ENCODE results near the gene PSEN1. TPM values are rescaled to one million over a fixed set of nuclear protein-coding genes. Genes with fewer than 3 reads are reported as not detected.

The PSEN1 gene
- total RNA-seq, 2 donors from 2014 or later, result 76.4 to 103 TPM

DNA sequence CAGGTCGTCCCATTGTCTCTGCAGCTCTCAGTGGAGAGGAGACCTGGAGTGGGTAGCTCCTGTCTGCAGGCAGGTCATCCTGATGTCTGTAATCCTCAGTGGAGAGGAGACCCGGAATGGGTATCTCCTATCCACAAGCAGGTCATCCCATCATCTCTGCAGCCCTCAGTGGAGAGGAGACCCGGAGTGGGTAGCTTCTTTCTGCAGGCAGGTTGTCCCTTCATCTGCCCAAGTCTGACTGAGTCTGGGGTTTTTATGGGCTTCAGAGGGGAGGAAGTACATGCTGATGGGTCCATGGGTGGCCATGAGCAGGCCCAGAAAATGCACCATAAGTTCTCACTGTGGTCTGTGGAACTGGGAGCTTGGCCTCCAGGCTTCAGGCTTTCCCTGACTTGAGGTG lies 72.1 kb downstream of the PSEN1 start:
- intact Hi-C loops (cut with DNase I), result no loop called here
- TF ChIP-seq, protein P1, sequence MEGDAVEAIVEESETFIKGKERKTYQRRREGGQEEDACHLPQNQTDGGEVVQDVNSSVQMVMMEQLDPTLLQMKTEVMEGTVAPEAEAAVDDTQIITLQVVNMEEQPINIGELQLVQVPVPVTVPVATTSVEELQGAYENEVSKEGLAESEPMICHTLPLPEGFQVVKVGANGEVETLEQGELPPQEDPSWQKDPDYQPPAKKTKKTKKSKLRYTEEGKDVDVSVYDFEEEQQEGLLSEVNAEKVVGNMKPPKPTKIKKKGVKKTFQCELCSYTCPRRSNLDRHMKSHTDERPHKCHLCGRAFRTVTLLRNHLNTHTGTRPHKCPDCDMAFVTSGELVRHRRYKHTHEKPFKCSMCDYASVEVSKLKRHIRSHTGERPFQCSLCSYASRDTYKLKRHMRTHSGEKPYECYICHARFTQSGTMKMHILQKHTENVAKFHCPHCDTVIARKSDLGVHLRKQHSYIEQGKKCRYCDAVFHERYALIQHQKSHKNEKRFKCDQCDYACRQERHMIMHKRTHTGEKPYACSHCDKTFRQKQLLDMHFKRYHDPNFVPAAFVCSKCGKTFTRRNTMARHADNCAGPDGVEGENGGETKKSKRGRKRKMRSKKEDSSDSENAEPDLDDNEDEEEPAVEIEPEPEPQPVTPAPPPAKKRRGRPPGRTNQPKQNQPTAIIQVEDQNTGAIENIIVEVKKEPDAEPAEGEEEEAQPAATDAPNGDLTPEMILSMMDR (IDR thresholded peaks at IDR 0.05), result no peak

DNA sequence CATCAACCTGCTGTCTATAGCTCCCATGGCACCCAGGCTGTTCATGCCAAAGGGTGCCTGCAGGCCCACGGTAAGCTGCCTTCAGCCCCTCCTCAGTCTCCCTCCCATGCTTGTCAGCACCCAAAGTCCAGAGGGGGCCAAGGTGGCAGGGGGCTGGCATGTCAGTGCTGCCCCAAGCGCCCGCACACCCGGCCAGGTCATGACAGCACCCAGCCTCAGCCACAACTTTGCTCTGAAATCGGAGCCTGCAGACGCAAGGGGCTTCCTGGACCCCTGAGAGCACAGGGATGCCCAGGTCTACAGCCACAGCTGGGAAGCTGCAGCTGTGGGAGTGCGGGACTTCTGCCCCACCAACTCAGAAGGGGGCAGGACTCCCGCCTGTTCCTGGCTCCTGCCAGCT lies 72.5 kb downstream of the PSEN1 start:
- TF ChIP-seq, protein P1 (IDR thresholded peaks at IDR 0.05), result no peak
- intact Hi-C loops (cut with DNase I), result no loop called here
- no peak for DNase-seq

More for the DNA sequence above, 72.1 kb downstream of the PSEN1 start:
- no peak overlapping the region for H3K9ac ChIP-seq (ENCODE audit: low read depth in 2 of 2, low read length in 2 of 2)
- no peaks in the 10 kb centered on the region for H3K27me3 ChIP-seq
- H3K4me1 ChIP-seq, result no peaks in the 10 kb centered on the region
- no peak overlapping the region for H3K27ac ChIP-seq
- peaks cover 14% of the 10 kb centered on the region for H3K36me3 ChIP-seq
- H3K4me3 ChIP-seq, result no peak overlapping the region
- DNase-seq, result no peak
- no peaks in the 10 kb centered on the region for H3K9me3 ChIP-seq

DNA sequence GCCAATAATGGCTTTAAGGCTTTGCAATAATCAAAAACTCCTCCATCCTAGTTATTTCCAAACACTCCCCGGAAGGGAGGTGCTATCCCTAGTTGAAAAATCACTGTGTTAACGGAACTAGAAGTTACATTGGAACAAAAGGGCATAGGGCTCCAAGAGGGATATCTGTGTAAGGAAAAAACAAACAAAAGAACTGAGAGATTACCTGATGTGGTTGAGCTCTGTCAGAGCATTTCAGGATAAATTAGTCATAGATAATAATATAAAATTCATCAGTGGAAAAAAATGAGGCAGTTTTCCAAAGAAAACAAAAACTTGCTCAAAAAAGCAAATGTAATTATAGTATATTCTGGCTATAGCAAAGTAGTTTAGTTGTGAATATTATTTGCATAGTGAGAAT lies 73.6 kb downstream of the PSEN1 start:
- Histone ChIP-seq H3K4me1 (no peaks in the 10 kb centered on the region), H3K4me3 (no peak overlapping the region), H3K27ac (no peak overlapping the region), H3K9ac (ENCODE audit: low read depth in 2 of 2, low read length in 2 of 2) (no peak overlapping the region), H3K9me3 (no peaks in the 10 kb centered on the region), H3K27me3 (no peaks in the 10 kb centered on the region), H3K36me3 (peaks cover 14% of the 10 kb centered on the region)
- no peak for DNase-seq
- intact Hi-C loops (cut with DNase I), result no loop called here
- TF ChIP-seq, protein P1 (IDR thresholded peaks at IDR 0.05), result no peak

More for the DNA sequence above, 72.5 kb downstream of the PSEN1 start:
- H3K27me3 ChIP-seq, result no peaks in the 10 kb centered on the region
- H3K9ac ChIP-seq (ENCODE audit: low read depth in 2 of 2, low read length in 2 of 2), result no peak overlapping the region
- H3K27ac ChIP-seq, result no peak overlapping the region
- H3K9me3 ChIP-seq, result no peaks in the 10 kb centered on the region
- no peak overlapping the region for H3K4me3 ChIP-seq
- peaks cover 14% of the 10 kb centered on the region for H3K36me3 ChIP-seq
- H3K4me1 ChIP-seq, result no peaks in the 10 kb centered on the region

DNA sequence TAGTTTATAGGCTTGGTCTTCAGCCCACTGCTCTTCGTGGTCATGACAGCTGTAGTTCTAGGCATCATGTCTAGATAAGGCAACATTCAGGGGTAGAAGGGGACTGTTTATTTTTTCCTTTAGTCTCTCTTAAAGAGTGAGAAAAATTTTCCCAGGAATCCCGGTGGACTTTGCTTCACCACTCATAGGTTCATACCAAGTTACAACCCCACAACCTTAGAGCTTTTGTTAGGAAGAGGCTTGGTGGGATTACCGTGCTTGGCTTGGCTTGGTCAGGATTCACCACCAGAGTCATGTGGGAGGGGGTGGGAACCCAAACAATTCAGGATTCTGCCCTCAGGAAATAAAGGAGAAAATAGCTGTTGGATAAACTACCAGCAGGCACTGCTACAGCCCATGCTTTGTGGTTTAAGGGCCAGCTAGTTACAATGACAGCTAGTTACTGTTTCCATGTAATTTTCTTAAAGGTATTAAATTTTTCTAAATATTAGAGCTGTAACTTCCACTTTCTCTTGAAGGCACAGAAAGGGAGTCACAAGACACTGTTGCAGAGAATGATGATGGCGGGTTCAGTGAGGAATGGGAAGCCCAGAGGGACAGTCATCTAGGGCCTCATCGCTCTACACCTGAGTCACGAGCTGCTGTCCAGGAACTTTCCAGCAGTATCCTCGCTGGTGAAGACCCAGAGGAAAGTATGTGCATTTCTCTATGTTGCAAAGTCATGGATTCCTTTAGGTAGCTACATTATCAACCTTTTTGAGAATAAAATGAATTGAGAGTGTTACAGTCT lies 75.1 kb downstream of the PSEN1 start:
- Histone ChIP-seq H3K27me3 (no peaks in the 10 kb centered on the region), H3K9me3 (no peaks in the 10 kb centered on the region), H3K4me3 (no peak overlapping the region), H3K4me1 (no peaks in the 10 kb centered on the region), H3K9ac (ENCODE audit: low read depth in 2 of 2, low read length in 2 of 2) (no peak overlapping the region), H3K27ac (no peak overlapping the region), H3K36me3 (peaks cover 14% of the 10 kb centered on the region)
- intact Hi-C loops (cut with DNase I), result no loop called here
- DNase-seq, result no peak
- TF ChIP-seq, protein P1 (IDR thresholded peaks at IDR 0.05), result no peak

DNA sequence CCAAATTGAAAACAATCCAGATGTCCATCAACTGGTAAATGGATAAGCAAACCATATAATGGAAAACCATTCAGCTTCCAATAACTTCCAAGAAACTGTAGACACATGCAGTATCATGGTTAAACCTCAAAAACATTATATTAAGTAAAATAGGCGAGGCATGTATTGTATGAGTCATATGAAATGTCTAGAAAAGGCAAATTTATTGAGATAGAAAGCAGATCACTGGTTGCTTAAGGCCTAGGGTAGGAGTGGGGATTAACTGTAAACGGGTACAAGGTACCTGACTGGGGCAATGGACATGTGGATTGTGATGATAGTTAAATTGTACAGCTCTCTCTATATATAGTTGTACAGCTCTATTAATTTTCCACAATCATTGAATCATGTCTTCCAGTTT lies 79.7 kb downstream of the PSEN1 start:
- Histone ChIP-seq H3K4me1 (no peaks in the 10 kb centered on the region), H3K36me3 (peaks cover 7% of the 10 kb centered on the region), H3K27ac (no peak overlapping the region), H3K4me3 (no peak overlapping the region), H3K9me3 (no peaks in the 10 kb centered on the region), H3K27me3 (no peaks in the 10 kb centered on the region), H3K9ac (ENCODE audit: low read depth in 2 of 2, low read length in 2 of 2) (no peak overlapping the region)
- intact Hi-C loops (cut with DNase I), result no loop called here
- TF ChIP-seq, protein P1 (IDR thresholded peaks at IDR 0.05), result no peak
- DNase-seq, result no peak
